ENCODE data around the gene RAP1GAP2. TPM values are rescaled to one million over a fixed set of nuclear protein-coding genes. Genes with fewer than 3 reads are reported as not detected.

Gene RAP1GAP2
- total RNA-seq, 1 donor: 2.9 TPM

DNA sequence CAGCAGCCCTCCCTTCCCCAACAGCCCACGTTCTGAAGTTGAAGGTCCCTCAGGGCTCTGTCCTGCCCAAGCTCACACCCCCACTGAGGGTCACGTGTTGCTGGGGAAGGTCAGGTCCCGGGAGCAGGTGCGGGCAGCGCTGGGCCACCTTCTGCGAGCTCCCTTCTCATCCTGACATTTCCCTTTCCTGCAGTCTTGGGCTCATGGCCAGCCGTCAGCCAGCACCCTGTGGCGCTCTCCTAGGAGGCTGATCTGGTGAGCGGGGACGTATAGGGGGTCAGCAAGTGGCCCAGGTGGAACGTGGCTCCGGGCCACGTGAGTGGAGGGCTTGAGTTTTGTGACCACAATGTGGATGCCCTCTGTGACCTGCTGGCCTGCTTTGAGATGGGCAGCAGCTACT is 73.4 kb downstream of the RAP1GAP2 start:
- no peaks in the 10 kb centered on the region for H3K9me3 ChIP-seq (ENCODE audit: low read depth, low read length)
- H2AFZ ChIP-seq (ENCODE audit: low read length): no peak overlapping the region
- H3K79me2 ChIP-seq (ENCODE audit: insufficient read depth, low read length): peaks cover 7% of the 10 kb centered on the region
- H3K27ac ChIP-seq (ENCODE audit: low read depth, low read length): no peak overlapping the region
- no peaks in the 10 kb centered on the region for H4K20me1 ChIP-seq (ENCODE audit: insufficient read depth, low read length)
- no peak overlapping the region for H3K4me2 ChIP-seq (ENCODE audit: insufficient read depth, low read length)
- H3K27me3 ChIP-seq (ENCODE audit: insufficient read depth, low read length): no peaks in the 10 kb centered on the region
- H3K4me1 ChIP-seq (ENCODE audit: insufficient read depth, low read length): peaks cover 19% of the 10 kb centered on the region
- TF ChIP-seq CTCF (IDR thresholded peaks at IDR 0.05; ENCODE audit: extremely low read depth, low read depth, low read length): no peak
- DNase-seq (ENCODE audit: insufficient read length, low spot score, missing footprints): no peak
- no peaks in the 10 kb centered on the region for H3K36me3 ChIP-seq (ENCODE audit: insufficient read depth, low read length)
- no peak overlapping the region for H3K4me3 ChIP-seq (ENCODE audit: insufficient read depth, low read length)

- Histone ChIP-seq H3K4me3 (ENCODE audit: insufficient read depth, low read length) (no peak overlapping the region), H3K27ac (ENCODE audit: low read depth, low read length) (no peak overlapping the region), H3K27me3 (ENCODE audit: insufficient read depth, low read length) (no peaks in the 10 kb centered on the region), H3K4me2 (ENCODE audit: insufficient read depth, low read length) (no peak overlapping the region), H3K79me2 (ENCODE audit: insufficient read depth, low read length) (peaks cover 7% of the 10 kb centered on the region), H3K4me1 (ENCODE audit: insufficient read depth, low read length) (peaks cover 19% of the 10 kb centered on the region), H3K9me3 (ENCODE audit: low read depth, low read length) (no peaks in the 10 kb centered on the region), H4K20me1 (ENCODE audit: insufficient read depth, low read length) (no peaks in the 10 kb centered on the region), H2AFZ (ENCODE audit: low read length) (no peak overlapping the region), H3K36me3 (ENCODE audit: insufficient read depth, low read length) (no peaks in the 10 kb centered on the region)
- no peak for TF ChIP-seq CTCF (IDR thresholded peaks at IDR 0.05; ENCODE audit: extremely low read depth, low read depth, low read length)
- DNase-seq (ENCODE audit: insufficient read length, low spot score, missing footprints): no peak
Measured at GRCh38 chr17:2871205-2871604, 75.0 kb downstream of the RAP1GAP2 start.

GRCh38 chr17:2871720-2872119 is 75.5 kb downstream of the RAP1GAP2 start:
- Histone ChIP-seq H3K27me3 (ENCODE audit: insufficient read depth, low read length) (no peaks in the 10 kb centered on the region), H3K36me3 (ENCODE audit: insufficient read depth, low read length) (no peaks in the 10 kb centered on the region), H3K4me1 (ENCODE audit: insufficient read depth, low read length) (peaks cover 19% of the 10 kb centered on the region), H3K4me3 (ENCODE audit: insufficient read depth, low read length) (no peak overlapping the region), H3K9me3 (ENCODE audit: low read depth, low read length) (no peaks in the 10 kb centered on the region), H2AFZ (ENCODE audit: low read length) (no peak overlapping the region), H4K20me1 (ENCODE audit: insufficient read depth, low read length) (no peaks in the 10 kb centered on the region), H3K79me2 (ENCODE audit: insufficient read depth, low read length) (peaks cover 7% of the 10 kb centered on the region), H3K27ac (ENCODE audit: low read depth, low read length) (no peak overlapping the region), H3K4me2 (ENCODE audit: insufficient read depth, low read length) (no peak overlapping the region)
- TF ChIP-seq CTCF (IDR thresholded peaks at IDR 0.05; ENCODE audit: extremely low read depth, low read depth, low read length): no peak
- DNase-seq (ENCODE audit: insufficient read length, low spot score, missing footprints): no peak

DNA sequence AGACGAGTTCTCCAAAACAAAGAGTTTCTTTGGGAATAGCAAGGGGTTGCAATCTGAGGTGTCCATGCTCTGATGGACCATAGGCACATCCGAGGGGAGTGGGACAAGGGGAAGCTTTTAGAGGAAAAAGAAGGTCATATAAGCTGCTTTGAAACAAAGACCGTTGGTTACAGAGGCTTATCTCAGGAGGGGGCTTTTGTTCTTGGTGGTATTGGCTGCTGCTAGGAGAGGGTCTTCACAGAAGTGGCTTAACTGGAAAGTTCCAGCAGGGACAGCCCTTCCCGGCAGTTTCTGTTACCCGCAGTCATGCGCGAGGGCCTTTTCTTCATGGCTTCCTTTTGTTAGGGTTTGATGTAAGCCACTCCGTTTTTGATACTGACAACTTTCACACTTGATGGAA is 76.0 kb downstream of the RAP1GAP2 start:
- peaks cover 7% of the 10 kb centered on the region for H3K79me2 ChIP-seq (ENCODE audit: insufficient read depth, low read length)
- no peak for DNase-seq (ENCODE audit: insufficient read length, low spot score, missing footprints)
- no peaks in the 10 kb centered on the region for H3K36me3 ChIP-seq (ENCODE audit: insufficient read depth, low read length)
- no peaks in the 10 kb centered on the region for H3K9me3 ChIP-seq (ENCODE audit: low read depth, low read length)
- H2AFZ ChIP-seq (ENCODE audit: low read length): no peak overlapping the region
- TF ChIP-seq CTCF (IDR thresholded peaks at IDR 0.05; ENCODE audit: extremely low read depth, low read depth, low read length): no peak
- H4K20me1 ChIP-seq (ENCODE audit: insufficient read depth, low read length): no peaks in the 10 kb centered on the region
- no peak overlapping the region for H3K4me2 ChIP-seq (ENCODE audit: insufficient read depth, low read length)
- H3K27me3 ChIP-seq (ENCODE audit: insufficient read depth, low read length): no peaks in the 10 kb centered on the region
- peaks cover 14% of the 10 kb centered on the region for H3K4me1 ChIP-seq (ENCODE audit: insufficient read depth, low read length)
- no peak overlapping the region for H3K27ac ChIP-seq (ENCODE audit: low read depth, low read length)
- no peak overlapping the region for H3K4me3 ChIP-seq (ENCODE audit: insufficient read depth, low read length)
